Activated CD8-positive, alpha-beta memory T cell treated with anti-CD3 and anti-CD28 coated beads, Interleukin-2, amount 50 U/mL, for 48 hours (primary cell): ENCODE data around the gene KRTAP9-1.
"Not testable (repeated sequence)": the region's sequence is repeated elsewhere in the genome, so short reads cannot be mapped to it uniquely, and the experiment has no call there.

Experiments used
- DNase-seq: peaks from one replicate; pipeline ENCODE4 v3.0.0-alpha.2; 2020

The KRTAP9-1 gene

DNA sequence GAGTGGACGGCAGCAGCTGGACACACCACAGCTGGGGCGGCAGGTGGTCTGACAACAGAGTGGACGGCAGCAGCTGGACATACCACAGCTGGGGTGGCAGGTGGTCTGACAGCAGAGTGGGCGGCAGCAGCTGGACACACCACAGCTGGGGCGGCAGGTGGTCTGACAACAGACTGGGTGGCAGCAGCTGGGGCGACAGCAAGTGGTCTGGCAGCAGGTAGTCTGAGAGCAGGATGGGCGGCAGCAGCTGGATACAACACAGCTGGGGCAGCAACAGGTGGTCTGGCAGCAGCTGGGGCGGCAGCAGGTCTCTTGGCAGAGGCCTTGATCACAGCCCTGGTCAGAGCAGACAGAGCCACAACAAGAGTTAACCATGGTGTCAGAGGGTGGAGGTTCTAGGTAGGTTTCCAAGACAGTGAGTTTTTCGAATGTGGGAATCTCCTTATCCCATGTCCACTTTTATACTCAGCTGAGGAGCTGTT lies 5.2 kb upstream of the KRTAP9-1 start, which contains the start of gene KRTAP4-1:
KRTAP4-1 (minus strand) TSS at position 432 of the 482 bp plus-strand sequence; CDS start at position 375, 57 bp downstream.
- no peak for DNase-seq

DNA sequence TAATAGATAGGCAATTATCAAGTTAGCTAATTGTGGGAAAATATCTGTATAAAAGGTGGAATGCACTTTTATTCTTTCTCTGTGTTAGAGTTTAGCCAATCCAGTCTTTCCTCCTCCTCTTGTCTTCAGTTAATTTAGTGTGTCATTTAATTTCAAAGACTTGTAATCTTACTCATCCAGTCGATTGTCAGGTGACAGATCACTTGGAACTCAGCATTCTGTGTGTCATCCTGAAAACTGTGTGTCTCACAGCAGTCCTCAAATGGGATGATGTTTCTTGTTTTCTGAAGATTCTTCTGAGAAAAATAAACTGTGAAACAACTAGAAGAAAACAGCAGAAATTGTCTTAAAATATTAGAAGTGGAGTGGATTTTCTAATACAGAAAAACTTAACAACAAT lies 4.7 kb upstream of the KRTAP9-1 start:
- no peak for DNase-seq

DNA sequence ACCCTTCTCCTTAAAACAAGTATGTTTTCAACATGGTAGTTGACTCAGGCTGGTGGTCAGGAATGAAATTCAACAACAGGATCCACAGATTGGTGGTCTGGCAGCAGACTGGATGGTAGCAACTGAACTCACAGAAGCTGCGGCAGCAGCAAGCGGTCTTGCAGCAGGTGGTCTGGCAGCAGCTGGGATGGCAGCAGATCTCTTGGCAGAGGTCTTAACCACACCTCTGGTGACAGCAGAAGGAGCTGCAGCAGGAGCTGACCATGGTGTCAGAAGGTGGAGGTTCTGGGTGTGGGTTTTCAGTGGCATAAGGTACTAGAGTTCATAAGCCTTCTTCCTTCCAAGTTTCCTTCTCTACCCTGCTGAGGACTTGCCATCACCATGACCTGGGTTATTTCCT lies 2.8 kb upstream of the KRTAP9-1 start:
- DNase-seq = no peak

DNA sequence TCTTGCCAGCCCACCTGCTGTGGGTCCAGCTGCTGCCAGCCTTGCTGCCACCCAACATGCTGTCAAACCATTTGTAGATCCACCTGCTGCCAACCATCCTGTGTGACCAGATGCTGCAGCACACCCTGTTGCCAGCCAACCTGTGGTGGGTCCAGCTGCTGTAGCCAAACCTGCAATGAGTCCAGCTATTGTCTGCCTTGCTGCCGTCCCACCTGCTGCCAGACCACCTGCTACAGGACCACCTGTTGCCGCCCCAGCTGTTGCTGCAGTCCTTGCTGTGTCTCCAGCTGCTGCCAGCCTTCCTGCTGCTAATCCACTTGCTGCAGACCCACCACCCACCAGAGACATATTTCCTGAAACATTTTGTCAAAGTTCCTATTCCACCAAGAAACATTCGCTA lies 641 bp downstream of the KRTAP9-1 start:
- no peak for DNase-seq

DNA sequence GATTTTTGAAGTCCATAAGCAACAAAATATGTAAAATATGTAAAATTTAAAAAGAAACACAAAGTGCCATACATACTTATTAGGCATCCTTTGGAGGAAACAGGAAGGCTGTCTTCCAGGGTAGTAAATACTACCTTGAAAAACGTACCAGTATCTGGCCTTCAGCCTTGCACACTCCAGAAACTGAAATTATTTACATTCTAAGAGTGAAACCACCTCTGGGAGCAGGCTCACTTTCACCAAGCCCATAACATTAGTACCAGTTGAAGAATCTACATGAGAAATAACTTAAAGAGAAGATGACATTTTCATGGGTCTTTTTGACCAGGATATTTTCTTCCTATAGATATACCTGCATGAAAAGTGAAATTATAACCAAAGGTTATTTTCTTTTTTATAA lies 6.4 kb downstream of the KRTAP9-1 start:
- DNase-seq = no peak

DNA sequence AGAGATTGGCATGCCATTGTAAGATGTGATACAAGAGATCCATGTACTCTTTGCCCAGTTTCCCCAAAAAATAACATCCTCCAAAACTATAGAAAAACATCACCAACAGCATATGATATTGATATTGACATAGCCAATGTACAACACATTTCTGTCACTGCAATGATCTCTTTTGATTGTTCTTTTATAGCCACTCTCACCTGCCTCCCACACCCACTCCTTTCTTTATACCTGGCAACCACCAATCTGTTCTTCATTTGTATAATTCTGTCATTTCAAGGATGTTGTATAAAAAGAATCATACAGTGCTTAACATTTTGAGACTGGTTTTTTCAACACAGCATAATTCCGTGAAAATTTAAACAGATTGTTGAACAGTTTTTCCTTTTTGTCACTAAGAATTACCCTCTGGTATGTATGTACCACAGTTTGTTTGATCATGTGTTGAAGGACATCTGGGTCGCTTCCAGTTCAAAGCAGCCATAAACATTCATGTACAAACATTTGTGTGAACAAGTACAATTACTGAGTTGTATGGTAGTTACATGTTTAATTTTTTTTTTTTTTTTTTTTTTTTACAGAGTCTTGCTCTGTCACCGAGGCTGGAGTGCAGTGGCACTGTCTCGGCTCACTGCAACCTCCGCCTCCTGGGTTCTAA lies 9.9 kb downstream of the KRTAP9-1 start:
- DNase-seq = no peak

DNA sequence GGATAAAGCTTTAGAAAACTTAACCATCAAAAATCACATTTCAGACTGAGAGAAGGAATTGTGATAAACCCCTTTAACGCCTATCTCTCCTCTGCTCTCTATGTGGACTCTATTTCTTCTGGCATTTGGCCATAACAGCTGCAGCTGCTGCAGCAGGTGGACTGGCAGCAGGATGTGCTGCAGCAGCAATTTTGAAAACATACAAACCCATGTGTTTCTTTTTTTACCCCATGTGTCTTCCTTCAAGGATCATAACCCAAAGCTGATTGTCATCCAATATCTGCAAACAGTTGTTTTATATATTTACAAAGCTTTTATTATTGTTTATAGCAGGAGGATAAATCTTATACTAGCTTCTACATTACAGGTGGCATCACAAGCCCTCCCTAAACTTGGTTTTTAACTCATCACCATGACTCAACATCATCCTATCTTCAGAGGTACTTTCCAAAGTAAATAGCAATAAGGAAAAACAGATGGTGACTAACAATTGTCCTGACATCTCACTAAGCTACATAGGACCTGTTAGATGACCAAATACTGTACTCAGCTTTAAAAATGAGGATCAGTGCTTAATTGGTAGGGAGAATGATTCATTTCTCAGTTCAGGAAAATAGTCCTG lies 22.3 kb downstream of the KRTAP9-1 start:
- no peak for DNase-seq

DNA sequence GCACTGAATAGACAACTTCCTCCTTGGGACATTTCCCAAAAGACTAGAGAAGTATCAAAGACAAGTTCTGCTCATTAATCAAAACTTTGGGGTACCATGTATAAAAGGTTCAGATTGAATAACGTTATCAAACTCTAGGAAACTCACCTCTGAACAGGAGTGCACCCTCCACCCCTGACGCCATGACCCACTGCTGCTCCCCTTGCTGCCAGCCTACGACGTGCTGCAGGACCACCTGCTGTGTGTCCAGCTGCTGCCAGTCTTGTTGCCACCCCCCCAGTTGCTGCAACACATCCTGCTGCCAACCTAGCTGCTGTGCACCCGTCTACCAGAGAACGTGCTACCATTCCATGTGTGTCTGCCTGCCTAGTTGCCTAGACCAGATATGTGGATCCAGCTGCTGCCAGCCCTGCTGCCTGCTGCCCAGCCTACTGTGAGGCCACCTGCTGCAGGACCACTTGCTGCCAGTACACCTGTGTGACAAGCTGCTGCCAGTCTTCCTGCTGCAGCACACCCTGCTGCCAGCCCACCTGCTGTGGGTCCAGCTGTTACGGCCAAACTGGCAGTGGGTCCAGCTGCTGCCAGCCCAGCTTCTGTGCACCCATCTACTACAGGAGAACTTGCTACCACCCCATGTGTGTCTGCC lies 23.0 kb downstream of the KRTAP9-1 start:
- DNase-seq = no peak

DNA sequence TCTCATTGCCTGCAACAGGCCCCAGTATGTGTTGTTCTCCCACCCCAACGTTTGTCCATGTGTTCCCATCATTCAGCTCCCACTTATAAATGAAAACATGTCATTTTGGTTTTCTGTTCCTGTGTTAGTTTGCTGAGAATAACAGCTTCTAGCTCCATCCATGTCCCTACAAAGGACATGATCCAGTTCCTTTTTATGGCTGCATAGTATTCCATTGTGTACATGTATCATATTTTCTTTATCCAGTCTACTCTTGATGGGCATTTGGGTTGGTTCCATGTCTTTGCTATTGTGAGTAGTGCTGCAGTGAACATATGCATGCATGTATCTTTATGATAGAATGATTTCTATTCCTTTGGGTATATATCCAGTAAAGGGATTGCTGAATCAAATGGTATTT lies 26.0 kb downstream of the KRTAP9-1 start:
- no peak for DNase-seq

DNA sequence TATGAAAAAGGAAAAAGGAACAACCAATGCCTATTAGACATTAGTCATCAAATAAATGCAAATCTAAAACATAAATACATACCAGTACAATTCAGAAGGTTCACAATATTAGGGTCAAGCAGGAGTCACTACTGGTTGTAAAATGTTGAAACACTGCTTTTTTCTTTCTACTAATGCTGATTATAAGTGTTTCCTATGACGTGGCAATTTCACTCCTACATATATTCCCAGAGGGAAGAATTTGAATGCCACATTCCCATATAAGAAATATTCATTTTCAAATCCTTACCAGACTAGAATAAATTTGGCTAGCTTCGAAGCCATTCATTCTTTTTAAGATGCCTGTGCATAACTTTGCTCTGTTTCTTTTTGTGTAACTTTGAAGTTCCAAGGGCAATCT lies 34.1 kb downstream of the KRTAP9-1 start:
- DNase-seq = no peak

DNA sequence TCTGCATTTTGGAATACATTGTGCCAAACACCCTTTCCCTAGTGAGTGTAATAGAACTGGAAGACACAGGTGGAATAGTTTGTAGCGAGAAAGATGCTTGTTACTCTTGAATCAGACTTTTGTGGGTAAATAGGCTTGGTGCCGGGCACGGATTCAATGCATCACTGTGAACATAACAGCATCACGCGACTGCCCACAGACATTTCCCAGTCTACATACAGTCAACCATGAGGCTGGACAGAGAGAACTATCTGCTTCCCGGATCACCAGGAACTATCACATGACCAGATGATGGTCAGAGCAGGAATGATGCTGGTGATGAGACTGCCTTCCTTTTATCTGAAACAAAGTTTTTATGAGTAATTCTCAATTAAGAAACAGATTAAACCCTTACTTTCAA lies 36.4 kb downstream of the KRTAP9-1 start:
- no peak for DNase-seq

DNA sequence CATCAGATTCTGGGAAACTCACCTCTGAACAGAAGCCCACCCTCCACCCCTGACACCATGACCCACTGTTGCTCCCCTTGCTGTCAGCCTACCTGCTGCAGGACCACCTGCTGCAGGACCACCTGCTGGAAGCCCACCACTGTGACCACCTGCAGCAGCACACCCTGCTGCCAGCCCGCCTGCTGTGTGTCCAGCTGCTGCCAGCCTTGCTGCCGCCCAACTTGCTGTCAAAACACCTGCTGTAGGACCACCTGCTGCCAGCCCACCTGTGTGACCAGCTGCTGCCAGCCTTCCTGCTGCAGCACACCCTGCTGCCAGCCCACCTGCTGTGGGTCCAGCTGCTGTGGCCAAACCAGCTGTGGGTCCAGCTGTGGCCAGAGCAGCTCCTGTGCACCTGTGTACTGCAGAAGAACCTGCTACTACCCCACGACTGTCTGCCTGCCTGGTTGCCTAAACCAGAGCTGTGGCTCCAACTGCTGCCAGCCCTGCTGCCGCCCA lies 37.0 kb downstream of the KRTAP9-1 start, which contains the start of gene KRTAP9-2:
KRTAP9-2 (plus strand) TSS at position 51 of the 498 bp plus-strand sequence; CDS start at position 58, 7 bp downstream.
- DNase-seq = not testable (repeated sequence)

DNA sequence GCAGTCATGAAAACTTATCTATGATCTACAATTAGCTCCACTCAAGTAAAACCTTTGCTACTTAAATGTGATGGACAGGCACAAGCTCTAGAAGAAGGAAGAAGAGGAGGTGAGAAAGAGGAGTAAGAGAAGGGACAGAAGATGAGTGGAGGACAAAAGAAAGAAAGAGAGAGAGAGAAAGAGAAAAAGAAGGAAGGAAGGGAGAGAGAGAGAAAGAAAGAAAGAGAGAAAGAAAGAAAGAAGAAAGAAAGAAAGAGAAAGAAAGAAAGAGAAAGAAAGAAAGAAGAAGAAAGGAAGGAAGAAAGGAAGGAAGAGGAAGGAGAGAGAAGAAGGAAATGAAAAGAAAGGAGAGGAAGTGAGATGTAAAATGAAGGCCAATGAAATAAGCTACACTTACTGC lies 40.4 kb downstream of the KRTAP9-1 start:
- DNase-seq = no peak

DNA sequence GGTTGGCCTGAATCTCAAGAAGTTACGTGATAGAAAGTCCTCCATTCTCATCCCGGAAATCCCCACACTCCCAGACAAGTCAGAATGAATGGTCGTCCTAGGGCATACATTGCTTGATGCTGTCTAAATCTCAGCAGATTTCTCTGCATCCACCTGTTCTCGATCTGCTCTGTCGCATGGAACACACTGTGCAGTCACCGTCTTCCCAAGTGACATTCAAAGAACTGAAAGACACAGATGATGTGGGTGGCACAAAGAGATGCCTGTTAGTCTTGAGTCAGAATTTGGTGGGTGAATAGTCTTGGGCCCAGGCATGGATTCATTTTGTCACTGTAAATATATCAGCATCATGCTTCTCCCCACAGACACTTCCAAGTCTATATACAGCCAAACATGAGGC lies 42.0 kb downstream of the KRTAP9-1 start:
- no peak for DNase-seq

DNA sequence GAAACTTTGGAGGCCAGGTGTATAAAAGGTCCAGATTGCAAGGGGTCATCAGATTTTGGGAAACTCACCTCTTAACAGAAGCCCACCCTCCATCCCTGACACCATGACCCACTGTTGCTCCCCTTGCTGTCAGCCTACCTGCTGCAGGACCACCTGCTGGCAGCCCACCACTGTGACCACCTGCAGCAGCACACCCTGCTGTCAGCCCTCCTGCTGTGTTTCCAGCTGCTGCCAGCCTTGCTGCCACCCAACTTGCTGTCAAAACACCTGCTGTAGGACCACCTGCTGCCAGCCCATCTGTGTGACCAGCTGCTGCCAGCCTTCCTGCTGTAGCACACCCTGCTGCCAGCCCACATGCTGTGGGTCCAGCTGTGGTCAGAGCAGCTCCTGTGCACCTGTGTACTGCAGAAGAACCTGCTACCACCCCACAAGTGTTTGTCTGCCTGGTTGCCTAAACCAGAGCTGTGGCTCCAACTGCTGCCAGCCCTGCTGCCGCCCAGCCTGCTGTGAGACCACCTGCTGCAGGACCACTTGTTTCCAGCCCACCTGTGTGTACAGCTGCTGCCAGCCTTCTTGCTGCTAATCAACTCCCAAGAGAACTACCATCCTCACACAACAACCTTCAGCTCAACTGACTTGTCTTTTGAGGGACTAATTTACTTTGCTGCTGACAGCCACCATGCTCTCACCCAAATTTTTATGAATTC lies 42.9 kb downstream of the KRTAP9-1 start, which contains the start of gene KRTAP9-3:
KRTAP9-3 (plus strand) TSS at position 51 of the 707 bp plus-strand sequence; CDS start at position 104, 53 bp downstream.
- DNase-seq = not testable (repeated sequence)

DNA sequence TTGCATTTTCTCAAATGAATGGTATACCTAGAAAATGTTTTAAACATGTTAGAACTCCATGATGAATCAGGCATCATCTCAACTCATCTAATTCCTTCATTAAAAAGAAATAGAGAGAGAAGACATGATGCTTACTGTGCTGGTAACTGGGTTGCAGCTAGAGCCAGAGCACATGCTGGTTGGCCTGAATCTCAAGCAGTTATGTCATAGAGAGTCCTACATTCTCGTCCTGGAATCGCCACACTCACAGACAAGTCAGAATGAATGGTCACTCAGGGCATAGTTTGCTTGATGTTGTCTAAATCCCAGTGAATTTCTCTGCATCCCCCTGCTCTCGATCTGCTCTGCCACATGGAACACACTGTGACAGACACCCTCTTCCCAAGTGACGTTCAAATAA lies 47.4 kb downstream of the KRTAP9-1 start:
- DNase-seq = not testable (repeated sequence)

DNA sequence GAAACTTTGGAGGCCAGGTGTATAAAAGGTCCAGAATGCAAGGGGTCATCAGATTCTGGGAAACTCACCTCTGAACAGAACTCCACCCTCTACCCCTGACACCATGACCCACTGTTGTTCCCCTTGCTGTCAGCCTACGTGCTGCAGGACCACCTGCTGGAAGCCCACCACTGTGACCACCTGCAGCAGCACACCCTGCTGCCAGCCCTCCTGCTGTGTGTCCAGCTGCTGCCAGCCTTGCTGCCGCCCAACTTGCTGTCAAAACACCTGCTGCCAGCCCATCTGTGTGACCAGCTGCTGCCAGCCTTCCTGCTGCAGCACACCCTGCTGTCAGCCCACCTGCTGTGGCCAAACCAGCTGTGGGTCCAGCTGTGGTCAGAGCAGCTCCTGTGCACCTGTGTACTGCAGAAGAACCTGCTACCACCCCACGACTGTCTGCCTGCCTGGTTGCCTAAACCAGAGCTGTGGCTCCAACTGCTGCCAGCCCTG lies 48.3 kb downstream of the KRTAP9-1 start, which contains the start of gene KRTAP9-8:
KRTAP9-8 (plus strand) TSS at position 51 of the 489 bp plus-strand sequence; CDS start at position 104, 53 bp downstream.
- not testable (repeated sequence) for DNase-seq
